Tibial nerve (tissue), 3 donors: ENCODE data around the gene CASP7.

Experiments
- CTCF ChIP-seq, 5 experiments: fragments of 200-600 bp in 3 of 5; fragments of 450-650 bp in 2 of 5; sonication (generic) in 3 of 5; IDR thresholded peaks; one replicate each; pipeline ENCODE4 v1.5.1; 2016 to 2019; ENCODE audit warnings: antibody characterized with exemption in 5 of 5, mild to moderate bottlenecking in 3 of 5, moderate library complexity in 2 of 5
- POLR2A ChIP-seq, 2 donors: fragments of 450-650 bp; IDR thresholded peaks; one replicate each; pipeline ENCODE4 v1.6.1; 2017; ENCODE audit warnings: antibody characterized with exemption in 2 of 2, mild to moderate bottlenecking in 2 of 2, moderate library complexity in 2 of 2

- TF ChIP-seq CTCF (IDR thresholded peaks at IDR 0.05) (no peak), POLR2A (IDR thresholded peaks at IDR 0.05) (no peak)
Measured at GRCh38 chr10:113648478-113648877, 31.2 kb upstream of the CASP7 start.
